ENCODE results near the gene TOLLIP.

- no peak for TF ChIP-seq CTCF (IDR thresholded peaks at IDR 0.05; ENCODE audit: low read length)
- TF ChIP-seq EZH2 (IDR thresholded peaks at IDR 0.05; ENCODE audit: borderline replicate concordance, low read length) = no peak
Measured at GRCh38 chr11:1224491-1225385, 84.7 kb downstream of the TOLLIP start.

Measured in OCI-LY1 (cell line).